Testis (tissue), 2 donors: ENCODE results near the gene MRGPRE.

Experiments used
- CTCF ChIP-seq, 3 experiments: fragments of 450-650 bp in 2 of 3; fragments of 200-600 bp in 1 of 3; sonication (generic) in 1 of 3; IDR thresholded peaks; one replicate each; pipeline ENCODE4 v1.5.1; 2016 to 2019; ENCODE audit warnings: antibody characterized with exemption in 3 of 3, mild to moderate bottlenecking in 2 of 3, moderate library complexity in 1 of 3
- POLR2A ChIP-seq: fragments of 450-650 bp; IDR thresholded peaks from one replicate; pipeline ENCODE4 v1.6.1; 2017; ENCODE audit warnings: antibody characterized with exemption, mild to moderate bottlenecking, moderate library complexity

- TF ChIP-seq CTCF (IDR thresholded peaks at IDR 0.05): no peak
- no peak for TF ChIP-seq POLR2A
Observed at GRCh38 chr11:3228445-3228829, 3.8 kb downstream of the MRGPRE start.
